Sigmoid colon (tissue), 7 donors: Measurements from ENCODE around the gene GPC1. TPM values are rescaled to one million over a fixed set of nuclear protein-coding genes. Genes with fewer than 3 reads are reported as not detected.

Experiments
- DNase-seq: peaks from one replicate; pipeline ENCODE4 v3.0.0-alpha.2; 2019
- H3K27ac ChIP-seq, 4 donors: fragments of 200-600 bp; sonication (generic); one replicate each; pipeline ENCODE4 v1.5.1; 2016 to 2019; ENCODE audit warnings: mild to moderate bottlenecking in 1 of 4
- H3K27me3 ChIP-seq, 3 donors: fragments of 200-600 bp; sonication (generic); one replicate each; pipeline ENCODE4 v1.5.1; 2019; ENCODE audit warnings: mild to moderate bottlenecking in 1 of 3
- H3K36me3 ChIP-seq, 4 donors: fragments of 200-600 bp; sonication (generic); one replicate each; pipeline ENCODE4 v1.5.1; 2016 to 2019
- H3K4me1 ChIP-seq, 4 donors: fragments of 200-600 bp; sonication (generic); one replicate each; pipeline ENCODE4 v1.5.1; 2017 to 2019
- H3K4me3 ChIP-seq, 4 donors: fragments of 200-600 bp; sonication (generic); one replicate each; pipeline ENCODE4 v1.5.1; 2017 to 2019; ENCODE audit warnings: mild to moderate bottlenecking in 2 of 4, moderate library complexity in 1 of 4
- H3K9me3 ChIP-seq, 4 donors: fragments of 200-600 bp in 3 of 4; sonication (generic) in 3 of 4; one replicate each; pipeline versions ENCODE4 v1.5.1 to v1.6.1; 2013 to 2019
- CTCF ChIP-seq, 4 experiments: fragments of 450-650 bp in 3 of 4; fragments of 200-600 bp in 1 of 4; IDR thresholded peaks; one replicate each; pipeline ENCODE4 v1.5.1; 2016 to 2019; ENCODE audit warnings: antibody characterized with exemption in 4 of 4, mild to moderate bottlenecking in 3 of 4, moderate library complexity in 2 of 4
- EP300 ChIP-seq, 4 donors: sonication (generic); formaldehyde crosslinking; IDR thresholded peaks; one replicate each; pipeline ENCODE4 v1.6.1; 2017; ENCODE audit warnings: antibody characterized with exemption in 4 of 4
- POLR2A ChIP-seq, 2 donors: fragments of 450-650 bp; IDR thresholded peaks; one replicate each; pipeline ENCODE4 v1.6.1; 2016; ENCODE audit warnings: antibody characterized with exemption in 2 of 2, mild to moderate bottlenecking in 2 of 2, moderate library complexity in 2 of 2
- POLR2AphosphoS5 ChIP-seq, 4 donors: sonication (generic); formaldehyde crosslinking; IDR thresholded peaks; one replicate each; pipeline ENCODE4 v1.6.1; 2017; ENCODE audit warnings: antibody characterized with exemption in 4 of 4
- WGBS, 2 donors: extraction: QIAGEN DNeasy Blood & Tissue Kit; methylation state at CpG; one replicate each; pipeline ENCODE4 v1.1.7; 2013; 5-methylcytosine and 5-hydroxymethylcytosine counted together
- intact Hi-C: fragments of 100-400 bp; cut with DNase I; formaldehyde crosslinking; loops from one replicate; pipeline ENCODE4 v1.15.1; 2023
- polyA plus RNA-seq, 3 donors: library from polyadenylated mRNA; stranded (reverse); fragments of 200-250 nt; gene quantifications; one replicate each; pipeline ENCODE4 v1.2.3, GENCODE V29; 2013
- total RNA-seq, 4 donors: library from RNA; depleted of rRNA; stranded (reverse); fragments of >200 nt; gene quantifications; one replicate each; pipeline ENCODE4 v1.1.0, GENCODE V29; 2016
- donor health status: healthy with polysubstance abuse.
- donor health status: Bipolar disorder and iron deficiency.
- donor health status: healthy.

The GPC1 gene
- total and polyA plus RNA-seq, 7 donors = 3.0 to 30.7 (median 15.8) TPM

GRCh38 chr2:240437551-240437860 is 2.0 kb downstream of the GPC1 start:
- peak overlapping the region in 3 of 4 donors; percentile 65 to 86 (median 67) for H3K4me3 ChIP-seq
- no peaks in the 10 kb centered on the region for H3K27me3 ChIP-seq
- H3K27ac ChIP-seq = peak overlapping the region in 2 of 4 donors; percentile 91 to 93
- H3K9me3 ChIP-seq = no peaks in the 10 kb centered on the region
- 90 to 92% methylated on average over 2 of the region's 2 CpGs for WGBS, 2 donors
- TF ChIP-seq POLR2A (IDR thresholded peaks at IDR 0.05) (no peak), CTCF (IDR thresholded peaks at IDR 0.05) (no peak), POLR2AphosphoS5 (IDR thresholded peaks at IDR 0.05) (no peak), EP300 (IDR thresholded peaks at IDR 0.05) (no peak)
- DNase-seq = no peak
- peaks cover 0 to 46% (median 42%) of the 10 kb centered on the region in 4 donors for H3K4me1 ChIP-seq
- H3K36me3 ChIP-seq = no peaks in the 10 kb centered on the region
- intact Hi-C loops = loop anchor here (5.0 kb wide), 4 partner anchors 65 to 300 kb away; partner anchors contain the start of genes COPS9 and RNPEPL1

- peak; percentile 86 for DNase-seq
- no peaks in the 10 kb centered on the region for H3K9me3 ChIP-seq
- peak overlapping the region in 2 of 4 donors; percentile 65 to 86 for H3K4me3 ChIP-seq
- intact Hi-C loops = loop anchor here (1.0 to 5.0 kb wide), 5 partner anchors 66 to 301 kb away; partner anchors contain the start of genes COPS9 and RNPEPL1
- peak in 1 of 4 donors; percentile 20 for TF ChIP-seq POLR2AphosphoS5 (IDR thresholded peaks at IDR 0.05)
- peak; percentile 85 to 98 (median 90) for TF ChIP-seq CTCF (IDR thresholded peaks at IDR 0.05)
- TF ChIP-seq EP300 (IDR thresholded peaks at IDR 0.05) = no peak
- no peak for TF ChIP-seq POLR2A (IDR thresholded peaks at IDR 0.05)
- 28 to 29% methylated on average over 24 of the region's 24 CpGs for WGBS, 2 donors
- peaks cover 0 to 46% (median 42%) of the 10 kb centered on the region in 4 donors for H3K4me1 ChIP-seq
- H3K27ac ChIP-seq = peak overlapping the region in 2 of 4 donors; percentile 40 to 93
- no peaks in the 10 kb centered on the region for H3K36me3 ChIP-seq
- no peaks in the 10 kb centered on the region for H3K27me3 ChIP-seq
These were observed 2.7 kb downstream of the GPC1 start for GRCh38 chr2:240437861-240438809.

- no peak for TF ChIP-seq CTCF (IDR thresholded peaks at IDR 0.05)
- TF ChIP-seq EP300 (IDR thresholded peaks at IDR 0.05) = no peak
- TF ChIP-seq POLR2AphosphoS5 (IDR thresholded peaks at IDR 0.05) = no peak
- TF ChIP-seq POLR2A (IDR thresholded peaks at IDR 0.05) = no peak
- H3K4me1 ChIP-seq = peaks cover 0 to 47% (median 41%) of the 10 kb centered on the region in 4 donors
- no peaks in the 10 kb centered on the region for H3K27me3 ChIP-seq
- WGBS, 2 donors = 87 to 91% methylated on average over 25 of the region's 25 CpGs
- H3K27ac ChIP-seq = no peak overlapping the region
- no peaks in the 10 kb centered on the region for H3K9me3 ChIP-seq
- peak; percentile 59 for DNase-seq
- no peak overlapping the region for H3K4me3 ChIP-seq
- no peaks in the 10 kb centered on the region for H3K36me3 ChIP-seq
- intact Hi-C loops = loop anchor here (1.0 to 5.0 kb wide), 5 partner anchors 67 to 302 kb away; partner anchors contain the start of genes COPS9 and RNPEPL1
These were observed 3.6 kb downstream of the GPC1 start for GRCh38 chr2:240438810-240439697.

- no peaks in the 10 kb centered on the region for H3K27me3 ChIP-seq
- H3K4me1 ChIP-seq = peaks cover 0 to 40% (median 34%) of the 10 kb centered on the region in 4 donors
- no peaks in the 10 kb centered on the region for H3K9me3 ChIP-seq
- 85 to 95% methylated on average over 15 of the region's 15 CpGs for WGBS, 2 donors
- DNase-seq = peak; percentile 65
- H3K4me3 ChIP-seq = no peak overlapping the region
- intact Hi-C loops = loop anchor here (5.0 kb wide), 4 partner anchors 67 to 302 kb away; partner anchors contain the start of genes COPS9 and RNPEPL1
- H3K36me3 ChIP-seq = no peaks in the 10 kb centered on the region
- no peak for TF ChIP-seq POLR2A (IDR thresholded peaks at IDR 0.05)
- H3K27ac ChIP-seq = no peak overlapping the region
These were observed 4.3 kb downstream of the GPC1 start for GRCh38 chr2:240439698-240440151.
